SU-DHL-6 (cell line): ENCODE results near the gene CTCFL.

Experiments used
- EZH2phosphoT487 ChIP-seq: fragments of 200-600 bp; sonication (generic), shearing (Covaris generic); conservative IDR thresholded peaks from 2 replicates; pipeline ENCODE4 v1.6.1; 2018; ENCODE audit warnings: mild to moderate bottlenecking, antibody characterized with exemption, low read length, moderate library complexity, mixed read lengths
- TF ChIP-seq, protein P1 (sequence below): fragments of 200-600 bp; sonication (generic); IDR thresholded peaks from one replicate; pipeline ENCODE4 v1.5.1; 2017; ENCODE audit warnings: antibody characterized with exemption, mild to moderate bottlenecking, low read length, moderate library complexity; ENCODE audit not compliant: insufficient read depth, poor library complexity, severe bottlenecking

- TF ChIP-seq, protein P1, sequence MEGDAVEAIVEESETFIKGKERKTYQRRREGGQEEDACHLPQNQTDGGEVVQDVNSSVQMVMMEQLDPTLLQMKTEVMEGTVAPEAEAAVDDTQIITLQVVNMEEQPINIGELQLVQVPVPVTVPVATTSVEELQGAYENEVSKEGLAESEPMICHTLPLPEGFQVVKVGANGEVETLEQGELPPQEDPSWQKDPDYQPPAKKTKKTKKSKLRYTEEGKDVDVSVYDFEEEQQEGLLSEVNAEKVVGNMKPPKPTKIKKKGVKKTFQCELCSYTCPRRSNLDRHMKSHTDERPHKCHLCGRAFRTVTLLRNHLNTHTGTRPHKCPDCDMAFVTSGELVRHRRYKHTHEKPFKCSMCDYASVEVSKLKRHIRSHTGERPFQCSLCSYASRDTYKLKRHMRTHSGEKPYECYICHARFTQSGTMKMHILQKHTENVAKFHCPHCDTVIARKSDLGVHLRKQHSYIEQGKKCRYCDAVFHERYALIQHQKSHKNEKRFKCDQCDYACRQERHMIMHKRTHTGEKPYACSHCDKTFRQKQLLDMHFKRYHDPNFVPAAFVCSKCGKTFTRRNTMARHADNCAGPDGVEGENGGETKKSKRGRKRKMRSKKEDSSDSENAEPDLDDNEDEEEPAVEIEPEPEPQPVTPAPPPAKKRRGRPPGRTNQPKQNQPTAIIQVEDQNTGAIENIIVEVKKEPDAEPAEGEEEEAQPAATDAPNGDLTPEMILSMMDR, result no peak
- no peak for TF ChIP-seq EZH2phosphoT487
These were observed 33.6 kb downstream of the CTCFL start for GRCh38 chr20:57491373-57491772.
